ENCODE data around the gene DTNA.

The DTNA gene

GRCh38 chr18:34873986-34874580 is 164.0 kb downstream of the DTNA start:
- no peak for DNase-seq (ENCODE audit: low read depth)
- no peak overlapping the region for H3K4me3 ChIP-seq (ENCODE audit: low read depth, low read length)
- no peak for TF ChIP-seq CTCF (IDR thresholded peaks at IDR 0.05; ENCODE audit: insufficient read depth, low read depth, low read length, missing control alignments)

GRCh38 chr18:34875150-34875549 is 165.1 kb downstream of the DTNA start:
- TF ChIP-seq CTCF (IDR thresholded peaks at IDR 0.05; ENCODE audit: insufficient read depth, low read depth, low read length, missing control alignments) = no peak
- DNase-seq (ENCODE audit: low read depth) = no peak

GRCh38 chr18:34880403-34880802 is 170.3 kb downstream of the DTNA start:
- no peak overlapping the region for H3K4me3 ChIP-seq (ENCODE audit: low read depth, low read length)
- DNase-seq (ENCODE audit: low read depth) = no peak
- TF ChIP-seq CTCF (IDR thresholded peaks at IDR 0.05; ENCODE audit: insufficient read depth, low read depth, low read length, missing control alignments) = no peak

More at GRCh38 chr18:34875150-34875549, 165.1 kb downstream of the DTNA start:
- H3K4me3 ChIP-seq (ENCODE audit: low read depth, low read length) = no peak overlapping the region

GRCh38 chr18:34880882-34881834 is 171.1 kb downstream of the DTNA start:
- no peak for TF ChIP-seq CTCF (IDR thresholded peaks at IDR 0.05; ENCODE audit: insufficient read depth, low read depth, low read length, missing control alignments)
- no peak for DNase-seq (ENCODE audit: low read depth)
- H3K4me3 ChIP-seq (ENCODE audit: low read depth, low read length) = no peak overlapping the region

- no peak for TF ChIP-seq CTCF (IDR thresholded peaks at IDR 0.05; ENCODE audit: insufficient read depth, low read depth, low read length, missing control alignments)
- no peak for DNase-seq (ENCODE audit: low read depth)
- H3K4me3 ChIP-seq (ENCODE audit: low read depth, low read length) = no peak overlapping the region
Measured at GRCh38 chr18:34884436-34884835, 174.3 kb downstream of the DTNA start.

GRCh38 chr18:34886177-34886576 is 176.1 kb downstream of the DTNA start:
- no peak for DNase-seq (ENCODE audit: low read depth)
- no peak for TF ChIP-seq CTCF (IDR thresholded peaks at IDR 0.05; ENCODE audit: insufficient read depth, low read depth, low read length, missing control alignments)
- H3K4me3 ChIP-seq (ENCODE audit: low read depth, low read length) = no peak overlapping the region

All from GM12865 (cell line).